A549 (cell line): ENCODE measurements around the gene SIGLEC7. TPM values are rescaled to one million over a fixed set of nuclear protein-coding genes. Genes with fewer than 3 reads are reported as not detected.

Experiments
- ATAC-seq, 2 experiments: fragments of 200-7000 bp in 1 of 2; fragments of >200 bp in 1 of 2; cut with Nextera tagmentation in 1 of 2; cut with Tn5 transposase in 1 of 2; 3 replicates each; pipeline versions ENCODE4 v1.8.0 to v1.9.1; 2018 to 2020; ENCODE audit warnings: mild to moderate bottlenecking in 1 of 2, moderate library complexity in 1 of 2
- CTCF ChIA-PET: fragments of 300-600 bp; sonication (Branson Sonifier 250); formaldehyde crosslinking; extraction: SDS; loops from one replicate; lab custom pipeline; 2021; ENCODE audit warnings: antibody characterized with exemption, inconsistent platforms; lab: Yijun Ruan, JAX
- POLR2A ChIA-PET: fragments of 350-600 bp; formaldehyde crosslinking; extraction: SDS; loops from one replicate; lab custom pipeline; 2021; ENCODE audit warnings: antibody characterized with exemption, inconsistent platforms; lab: Yijun Ruan, JAX
- DNase-seq, 2 experiments: peaks; one replicate each; pipeline versions ENCODE4 v3.0.0 to v3.0.0-alpha.2; 2011 to 2016; ENCODE audit warnings: low read depth in 1 of 2, low spot score in 1 of 2
- FAIRE-seq: peaks from 2 replicates; lab custom pipeline; 2011; peaks lifted over from hg19 to GRCh38; lab: Jason Lieb, UNC
- H3K27ac ChIP-seq, 2 experiments: fragments of >200 bp; sonication (Bioruptor Twin); formaldehyde crosslinking; 3 replicates each; pipeline ENCODE4 v1.5.1; 2016 to 2017
- H3K4me1 ChIP-seq: fragments of >200 bp; sonication (Bioruptor Twin); formaldehyde crosslinking; 3 replicates; pipeline ENCODE4 v1.6.1; 2016
- H3K4me2 ChIP-seq: fragments of >200 bp; sonication (Bioruptor Twin); formaldehyde crosslinking; 3 replicates; pipeline ENCODE4 v1.6.1; 2016
- H3K4me3 ChIP-seq: fragments of >200 bp; sonication (Bioruptor Twin); formaldehyde crosslinking; 3 replicates; pipeline ENCODE4 v1.5.1; 2016
- H3K9me3 ChIP-seq: fragments of >200 bp; sonication (Bioruptor Twin); formaldehyde crosslinking; 3 replicates; pipeline ENCODE4 v1.6.1; 2016
- CBX2 ChIP-seq: fragments of 200-600 bp; sonication (generic); IDR thresholded peaks from 2 replicates; pipeline ENCODE4 v1.6.1; 2016; ENCODE audit warnings: low read depth, mild to moderate bottlenecking, borderline replicate concordance
- CHD2 ChIP-seq: fragments of 150-350 bp; IDR thresholded peaks from 2 replicates; pipeline ENCODE4 v1.6.1; 2014; ENCODE audit warnings: low read length; ENCODE audit not compliant: partially characterized antibody
- FOSL2 ChIP-seq, 2 experiments: fragments of 450-650 bp in 1 of 2; fragments of >200 bp in 1 of 2; sonication (Bioruptor Twin) in 1 of 2; formaldehyde crosslinking; IDR thresholded peaks; 2 replicates each; pipeline versions ENCODE4 v1.5.0 to v1.6.1; 2016 to 2020; ENCODE audit warnings: mild to moderate bottlenecking in 1 of 2, moderate library complexity in 1 of 2
- FOXS1 ChIP-seq: fragments of 250-450 bp; sonication (Bioruptor Pico); IDR thresholded peaks from 2 replicates; pipeline ENCODE4 v1.5.0; 2020; ENCODE audit warnings: mild to moderate bottlenecking, moderate library complexity
- HOXA7 ChIP-seq: fragments of 250-450 bp; sonication (Bioruptor Pico); IDR thresholded peaks from 2 replicates; pipeline ENCODE4 v1.5.0; 2020; ENCODE audit warnings: mild to moderate bottlenecking, moderate library complexity
- HOXB5 ChIP-seq: fragments of 250-450 bp; sonication (Bioruptor Pico); IDR thresholded peaks from 2 replicates; pipeline ENCODE4 v1.5.0; 2020; ENCODE audit warnings: mild to moderate bottlenecking, moderate library complexity
- KDM1A ChIP-seq: fragments of 200-600 bp; sonication (generic); IDR thresholded peaks from 2 replicates; pipeline ENCODE4 v1.6.1; 2016; ENCODE audit warnings: low read depth, mild to moderate bottlenecking
- MAX ChIP-seq: IDR thresholded peaks from 2 replicates; pipeline ENCODE4 v1.6.1; 2012
- NFE2L2 ChIP-seq: fragments of 150-350 bp; conservative IDR thresholded peaks from 2 replicates; pipeline ENCODE4 v1.6.1; 2014; ENCODE audit warnings: low read length
- PHF8 ChIP-seq: fragments of 200-600 bp; sonication (generic); IDR thresholded peaks from 2 replicates; pipeline ENCODE4 v1.6.1; 2016; ENCODE audit warnings: low read depth, mild to moderate bottlenecking, antibody characterized with exemption, moderate library complexity, borderline replicate concordance
- RAD21 ChIP-seq, 2 experiments: fragments of >200 bp in 1 of 2; sonication (Bioruptor Twin) in 1 of 2; formaldehyde crosslinking in 1 of 2; IDR thresholded peaks in 1 of 2; conservative IDR thresholded peaks in 1 of 2; 2 replicates in 1 of 2; 3 replicates in 1 of 2; pipeline ENCODE4 v1.6.1; 2012 to 2018; ENCODE audit warnings: inconsistent platforms in 1 of 2
- RNF2 ChIP-seq: fragments of 200-600 bp; sonication (generic); IDR thresholded peaks from 2 replicates; pipeline ENCODE4 v1.6.1; 2016; ENCODE audit warnings: low read depth, mild to moderate bottlenecking, antibody characterized with exemption, moderate library complexity, borderline replicate concordance
- SMC3 ChIP-seq: fragments of >200 bp; sonication (Bioruptor Twin); formaldehyde crosslinking; IDR thresholded peaks from 3 replicates; pipeline ENCODE4 v1.6.1; 2018; ENCODE audit warnings: inconsistent platforms
- USF2 ChIP-seq: fragments of 450-650 bp; IDR thresholded peaks from 2 replicates; pipeline ENCODE4 v1.6.1; 2014; ENCODE audit warnings: antibody characterized with exemption
- ZFP36 ChIP-seq: fragments of 450-650 bp; IDR thresholded peaks from 2 replicates; pipeline ENCODE4 v1.6.1; 2014; ENCODE audit warnings: borderline replicate concordance; ENCODE audit not compliant: partially characterized antibody
- WGBS: methylation state at CpG from one replicate; pipeline ENCODE4 v1.1.6; 2017; ENCODE audit errors: missing lambda C conversion rate; 5-methylcytosine and 5-hydroxymethylcytosine counted together
- polyA plus RNA-seq, 4 experiments: library from polyadenylated mRNA; depleted of rRNA in 3 of 4; stranded (reverse); fragments of >200 nt; fragmentation: RNase III in 1 of 4; extraction: RNeasy Plus Mini Kit Qiagen cat#74134 plus additional on column Dnase treatment in 1 of 4; gene quantifications; 2 replicates in 3 of 4; 3 replicates in 1 of 4; pipeline ENCODE4 v1.2.3, GENCODE V29; 2011 to 2017

SIGLEC7 gene
- polyA plus RNA-seq, 2 of the 4 experiments (the other 2 are of a cell fraction): not detected

DNA sequence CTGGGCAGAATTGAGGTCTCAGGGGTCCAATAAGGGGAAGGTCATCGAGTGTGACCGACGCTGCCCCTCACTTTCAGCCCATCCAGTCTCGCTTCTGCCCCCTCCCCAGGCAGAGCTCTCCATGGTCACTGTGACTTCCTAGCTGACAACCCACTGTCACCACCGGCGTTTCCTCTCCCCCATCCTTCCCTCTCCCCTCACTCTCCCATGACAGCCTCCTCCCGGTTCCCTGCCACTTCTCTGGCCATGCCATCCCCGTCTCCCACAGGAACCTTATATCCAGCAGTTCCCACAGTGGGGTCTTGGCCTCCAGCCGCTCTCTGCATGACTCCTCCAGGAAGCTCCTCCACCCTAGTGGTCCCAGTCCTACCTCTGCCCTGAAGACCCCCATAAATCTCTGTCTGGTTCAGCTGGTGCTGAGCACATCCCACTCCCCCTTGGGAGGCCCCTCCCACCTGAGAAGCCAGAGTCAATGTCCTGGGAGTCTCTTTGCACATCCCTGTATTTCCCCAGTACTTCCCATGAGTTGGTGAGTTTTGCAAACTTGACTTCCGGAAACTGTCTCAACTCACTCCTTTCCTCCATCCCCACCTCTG lies 58.1 kb downstream of the SIGLEC7 start:
- no peak for TF ChIP-seq FOSL2 (IDR thresholded peaks at IDR 0.05)
- no peak for TF ChIP-seq FOSL2 (CRISPR knock-in tag; IDR thresholded peaks at IDR 0.05)
- no peak for TF ChIP-seq PHF8
- no peak for TF ChIP-seq NFE2L2
- TF ChIP-seq CBX2: no peak
- TF ChIP-seq SMC3: no peak
- TF ChIP-seq CHD2: no peak
- TF ChIP-seq HOXB5: no peak
- TF ChIP-seq RNF2: no peak
- no peak for TF ChIP-seq RAD21 (conservative IDR thresholded peaks at IDR 0.05 in 1 of 2, IDR thresholded peaks at IDR 0.05 in 1 of 2)
- H3K9me3 ChIP-seq: no peaks in the 10 kb centered on the region
- POLR2A ChIA-PET: no interaction called here
- CTCF ChIA-PET: interaction anchor here (1.1 to 1.4 kb wide), 2 partner anchors 10 to 22 kb away, joined by 3 to 4 read pairs; no protein-coding TSS in a partner anchor
- no peaks in the 10 kb centered on the region for H3K4me1 ChIP-seq
- DNase-seq (no peak), ATAC-seq (no peak), FAIRE-seq (no peak)
- no peak overlapping the region for H3K4me3 ChIP-seq
- no peak overlapping the region for H3K27ac ChIP-seq
- 9% methylated on average over 10 of the region's 10 CpGs for WGBS
- no peak overlapping the region for H3K4me2 ChIP-seq

DNA sequence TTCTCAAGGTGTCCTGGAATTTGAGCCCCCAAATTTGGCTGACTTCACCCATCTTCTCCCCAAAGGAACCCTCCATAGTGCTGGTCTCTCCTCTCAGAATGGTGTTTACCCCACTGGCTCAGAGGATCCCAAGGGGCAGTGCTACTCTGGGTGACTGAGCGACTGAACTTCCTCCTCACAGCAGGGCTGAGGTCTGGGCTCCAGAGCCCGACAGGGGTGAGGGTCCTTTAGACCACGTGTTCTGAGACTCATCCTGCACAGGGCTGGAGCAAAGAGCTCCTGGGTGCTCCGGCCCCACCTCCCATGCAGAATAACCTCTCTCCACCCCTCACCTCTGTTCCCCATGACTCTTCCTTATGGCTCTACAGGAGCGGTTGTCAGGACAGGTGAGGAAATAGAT lies 59.6 kb downstream of the SIGLEC7 start:
- TF ChIP-seq USF2 (no peak), RAD21 (conservative IDR thresholded peaks at IDR 0.05 in 1 of 2, IDR thresholded peaks at IDR 0.05 in 1 of 2) (no peak), KDM1A (no peak), ZFP36 (no peak), MAX (no peak), HOXA7 (CRISPR knock-in tag) (no peak), RNF2 (no peak), FOXS1 (CRISPR knock-in tag) (no peak)
- 14% methylated on average over 5 of the region's 5 CpGs for WGBS
- DNase-seq: no peak
- Histone ChIP-seq H3K4me2 (no peak overlapping the region), H3K4me1 (no peaks in the 10 kb centered on the region), H3K27ac (no peak overlapping the region), H3K4me3 (no peak overlapping the region), H3K9me3 (no peaks in the 10 kb centered on the region)
- FAIRE-seq: no peak
- ChIA-PET CTCF (interaction anchor here (0.9 to 1.4 kb wide), 3 partner anchors 11 to 58 kb away, joined by 3 read pairs; no protein-coding TSS in a partner anchor), POLR2A (no interaction called here)
- no peak for ATAC-seq

Other genes with a start within 250 kb of the SIGLEC7 start
- not detected in 2 replicates for gene KLK4, start 230.9 kb upstream of the SIGLEC7 start, polyA plus RNA-seq (2011; rRNA removed)
- gene KLK4, start 230.9 kb upstream of the SIGLEC7 start, polyA plus RNA-seq (2017; fragmentation: RNase III; extraction: RNeasy Plus Mini Kit Qiagen cat#74134 plus additional on column Dnase treatment): not detected in 3 replicates
- not detected in 2 replicates for gene KLK5, start 189.3 kb upstream of the SIGLEC7 start, polyA plus RNA-seq (2011; rRNA removed)
- not detected in 3 replicates for gene KLK5, start 189.3 kb upstream of the SIGLEC7 start, polyA plus RNA-seq (2017; fragmentation: RNase III; extraction: RNeasy Plus Mini Kit Qiagen cat#74134 plus additional on column Dnase treatment)
- 0.13 TPM in 2 replicates for gene KLK6, start 172.7 kb upstream of the SIGLEC7 start, polyA plus RNA-seq (2011; rRNA removed)
- gene KLK6, start 172.7 kb upstream of the SIGLEC7 start, polyA plus RNA-seq (2017; fragmentation: RNase III; extraction: RNeasy Plus Mini Kit Qiagen cat#74134 plus additional on column Dnase treatment): not detected in 3 replicates
- not detected in 2 replicates for gene KLK7, start 158.4 kb upstream of the SIGLEC7 start, polyA plus RNA-seq (2011; rRNA removed)
- gene KLK7, start 158.4 kb upstream of the SIGLEC7 start, polyA plus RNA-seq (2017; fragmentation: RNase III; extraction: RNeasy Plus Mini Kit Qiagen cat#74134 plus additional on column Dnase treatment): not detected in 3 replicates
- gene KLK8, start 140.7 kb upstream of the SIGLEC7 start, polyA plus RNA-seq (2011; rRNA removed): not detected in 2 replicates
- gene KLK8, start 140.7 kb upstream of the SIGLEC7 start, polyA plus RNA-seq (2017; fragmentation: RNase III; extraction: RNeasy Plus Mini Kit Qiagen cat#74134 plus additional on column Dnase treatment): not detected in 3 replicates
- 0.18 and 0.33 TPM in 2 replicates for gene KLK10, start 122.6 kb upstream of the SIGLEC7 start, polyA plus RNA-seq (2011; rRNA removed)
- 0.05 TPM in 1 of 3 replicates, not detected in the others for gene KLK10, start 122.6 kb upstream of the SIGLEC7 start, polyA plus RNA-seq (2017; fragmentation: RNase III; extraction: RNeasy Plus Mini Kit Qiagen cat#74134 plus additional on column Dnase treatment)
- not detected in 2 replicates for gene KLK11, start 115.7 kb upstream of the SIGLEC7 start, polyA plus RNA-seq (2011; rRNA removed)
- not detected in 3 replicates for gene KLK11, start 115.7 kb upstream of the SIGLEC7 start, polyA plus RNA-seq (2017; fragmentation: RNase III; extraction: RNeasy Plus Mini Kit Qiagen cat#74134 plus additional on column Dnase treatment)
- not detected in 2 replicates for gene KLK12, start 107.3 kb upstream of the SIGLEC7 start, polyA plus RNA-seq (2011; rRNA removed)
- gene KLK12, start 107.3 kb upstream of the SIGLEC7 start, polyA plus RNA-seq (2017; fragmentation: RNase III; extraction: RNeasy Plus Mini Kit Qiagen cat#74134 plus additional on column Dnase treatment): not detected in 3 replicates
- gene KLK13, start 77.2 kb upstream of the SIGLEC7 start, polyA plus RNA-seq (2011; rRNA removed): not detected in 2 replicates
- 0.09 TPM in 1 of 3 replicates, not detected in the others for gene KLK13, start 77.2 kb upstream of the SIGLEC7 start, polyA plus RNA-seq (2017; fragmentation: RNase III; extraction: RNeasy Plus Mini Kit Qiagen cat#74134 plus additional on column Dnase treatment)
- 0.14 and 0.22 TPM in 2 replicates for gene KLK14, start 59.4 kb upstream of the SIGLEC7 start, polyA plus RNA-seq (2011; rRNA removed)
- gene KLK14, start 59.4 kb upstream of the SIGLEC7 start, polyA plus RNA-seq (2017; fragmentation: RNase III; extraction: RNeasy Plus Mini Kit Qiagen cat#74134 plus additional on column Dnase treatment): 0.22 to 0.44 TPM in 2 of 3 replicates, not detected in the other
- gene CTU1, start 33.9 kb upstream of the SIGLEC7 start, polyA plus RNA-seq (2011; rRNA removed): 4.1 and 4.5 TPM in 2 replicates
- gene CTU1, start 33.9 kb upstream of the SIGLEC7 start, polyA plus RNA-seq (2017; fragmentation: RNase III; extraction: RNeasy Plus Mini Kit Qiagen cat#74134 plus additional on column Dnase treatment): 7.0 to 7.4 TPM (median 7.3 TPM) in 3 replicates
- gene SIGLEC9, start 17.4 kb upstream of the SIGLEC7 start, polyA plus RNA-seq (2011; rRNA removed): not detected in 2 replicates
- not detected in 3 replicates for gene SIGLEC9, start 17.4 kb upstream of the SIGLEC7 start, polyA plus RNA-seq (2017; fragmentation: RNase III; extraction: RNeasy Plus Mini Kit Qiagen cat#74134 plus additional on column Dnase treatment)
- gene CD33, start 82.8 kb downstream of the SIGLEC7 start, polyA plus RNA-seq (2011; rRNA removed): 0.10 and 0.40 TPM in 2 replicates
- gene CD33, start 82.8 kb downstream of the SIGLEC7 start, polyA plus RNA-seq (2017; fragmentation: RNase III; extraction: RNeasy Plus Mini Kit Qiagen cat#74134 plus additional on column Dnase treatment): 0.13 TPM in 1 of 3 replicates, not detected in the others
- not detected in 2 replicates for gene SIGLECL1, start 108.8 kb downstream of the SIGLEC7 start, polyA plus RNA-seq (2011; rRNA removed)
- gene SIGLECL1, start 108.8 kb downstream of the SIGLEC7 start, polyA plus RNA-seq (2017; fragmentation: RNase III; extraction: RNeasy Plus Mini Kit Qiagen cat#74134 plus additional on column Dnase treatment): not detected in 3 replicates
- gene IGLON5, start 169.3 kb downstream of the SIGLEC7 start, polyA plus RNA-seq (2011; rRNA removed): 0.04 and 0.08 TPM in 2 replicates
- gene IGLON5, start 169.3 kb downstream of the SIGLEC7 start, polyA plus RNA-seq (2017; fragmentation: RNase III; extraction: RNeasy Plus Mini Kit Qiagen cat#74134 plus additional on column Dnase treatment): 0.05 to 0.06 TPM in 2 of 3 replicates, not detected in the other
- 8.6 and 9.2 TPM in 2 replicates for gene VSIG10L, start 199.8 kb downstream of the SIGLEC7 start, polyA plus RNA-seq (2011; rRNA removed)
- gene VSIG10L, start 199.8 kb downstream of the SIGLEC7 start, polyA plus RNA-seq (2017; fragmentation: RNase III; extraction: RNeasy Plus Mini Kit Qiagen cat#74134 plus additional on column Dnase treatment): 5.7 to 6.8 TPM (median 6.7 TPM) in 3 replicates
- 112 and 149 TPM in 2 replicates for gene ETFB, start 224.1 kb downstream of the SIGLEC7 start, polyA plus RNA-seq (2011; rRNA removed)
- 262 to 270 TPM (median 267 TPM) in 3 replicates for gene ETFB, start 224.1 kb downstream of the SIGLEC7 start, polyA plus RNA-seq (2017; fragmentation: RNase III; extraction: RNeasy Plus Mini Kit Qiagen cat#74134 plus additional on column Dnase treatment)
- gene CLDND2, start 226.7 kb downstream of the SIGLEC7 start, polyA plus RNA-seq (2011; rRNA removed): 1.1 and 1.7 TPM in 2 replicates
- gene CLDND2, start 226.7 kb downstream of the SIGLEC7 start, polyA plus RNA-seq (2017; fragmentation: RNase III; extraction: RNeasy Plus Mini Kit Qiagen cat#74134 plus additional on column Dnase treatment): 1.7 to 3.0 TPM (median 2.8 TPM) in 3 replicates
- not detected in 2 replicates for gene NKG7, start 230.4 kb downstream of the SIGLEC7 start, polyA plus RNA-seq (2011; rRNA removed)
- not detected in 3 replicates for gene NKG7, start 230.4 kb downstream of the SIGLEC7 start, polyA plus RNA-seq (2017; fragmentation: RNase III; extraction: RNeasy Plus Mini Kit Qiagen cat#74134 plus additional on column Dnase treatment)
- gene LIM2, start 245.7 kb downstream of the SIGLEC7 start, polyA plus RNA-seq (2011; rRNA removed): not detected in 2 replicates
- not detected in 3 replicates for gene LIM2, start 245.7 kb downstream of the SIGLEC7 start, polyA plus RNA-seq (2017; fragmentation: RNase III; extraction: RNeasy Plus Mini Kit Qiagen cat#74134 plus additional on column Dnase treatment)
- gene C19orf84, start 248.3 kb downstream of the SIGLEC7 start, polyA plus RNA-seq (2011; rRNA removed): not detected in 2 replicates
- gene C19orf84, start 248.3 kb downstream of the SIGLEC7 start, polyA plus RNA-seq (2017; fragmentation: RNase III; extraction: RNeasy Plus Mini Kit Qiagen cat#74134 plus additional on column Dnase treatment): not detected in 3 replicates